ENCODE results near the gene SGPP2. TPM values are rescaled to one million over a fixed set of nuclear protein-coding genes. Genes with fewer than 3 reads are reported as not detected.

The SGPP2 gene
- total RNA-seq, 1 donor from 2014 or later, result 0.21 TPM

- Histone ChIP-seq H3K4me1 (no peaks in the 10 kb centered on the region), H3K9me3 (no peaks in the 10 kb centered on the region), H3K27me3 (no peaks in the 10 kb centered on the region), H3K27ac (no peak overlapping the region), H3K36me3 (no peaks in the 10 kb centered on the region), H3K4me3 (no peak overlapping the region)
- intact Hi-C loops (cut with DNase I), result no loop called here
- DNase-seq (ENCODE audit: low spot score in 2 of 2), result no peak
- no peak for TF ChIP-seq CTCF (IDR thresholded peaks at IDR 0.05)
Observed at GRCh38 chr2:222522082-222522481, 97.7 kb downstream of the SGPP2 start.

- no peaks in the 10 kb centered on the region for H3K9me3 ChIP-seq
- H3K4me1 ChIP-seq, result no peaks in the 10 kb centered on the region
- H3K27ac ChIP-seq, result no peak overlapping the region
- no peak for DNase-seq (ENCODE audit: low spot score in 2 of 2)
- no peak overlapping the region for H3K4me3 ChIP-seq
- H3K36me3 ChIP-seq, result no peaks in the 10 kb centered on the region
- H3K27me3 ChIP-seq, result no peaks in the 10 kb centered on the region
- intact Hi-C loops (cut with DNase I), result no loop called here
- no peak for TF ChIP-seq CTCF (IDR thresholded peaks at IDR 0.05)
Observed at GRCh38 chr2:222523783-222524544, 99.6 kb downstream of the SGPP2 start.

- H3K4me3 ChIP-seq, result no peak overlapping the region
- DNase-seq (ENCODE audit: low spot score in 2 of 2), result no peak
- H3K9me3 ChIP-seq, result no peaks in the 10 kb centered on the region
- TF ChIP-seq CTCF (IDR thresholded peaks at IDR 0.05), result no peak
- intact Hi-C loops (cut with DNase I), result no loop called here
- H3K36me3 ChIP-seq, result no peaks in the 10 kb centered on the region
- H3K27ac ChIP-seq, result no peak overlapping the region
- no peaks in the 10 kb centered on the region for H3K4me1 ChIP-seq
- H3K27me3 ChIP-seq, result no peaks in the 10 kb centered on the region
Observed at GRCh38 chr2:222525811-222526210, 101.5 kb downstream of the SGPP2 start.

- no peak for TF ChIP-seq CTCF (IDR thresholded peaks at IDR 0.05)
- intact Hi-C loops (cut with DNase I), result no loop called here
- DNase-seq (ENCODE audit: low spot score in 2 of 2), result no peak
- H3K27ac ChIP-seq, result no peak overlapping the region
- H3K4me1 ChIP-seq, result no peaks in the 10 kb centered on the region
- H3K36me3 ChIP-seq, result no peaks in the 10 kb centered on the region
- no peak overlapping the region for H3K4me3 ChIP-seq
- H3K9me3 ChIP-seq, result no peaks in the 10 kb centered on the region
- H3K27me3 ChIP-seq, result no peaks in the 10 kb centered on the region
Observed at GRCh38 chr2:222526480-222527277, 102.3 kb downstream of the SGPP2 start.

GRCh38 chr2:222532315-222532714 is 108.0 kb downstream of the SGPP2 start:
- DNase-seq (ENCODE audit: low spot score in 2 of 2), result no peak

More at GRCh38 chr2:222532315-222532714, 108.0 kb downstream of the SGPP2 start:
- Histone ChIP-seq H3K4me3 (no peak overlapping the region), H3K36me3 (no peaks in the 10 kb centered on the region), H3K27me3 (no peaks in the 10 kb centered on the region), H3K4me1 (no peaks in the 10 kb centered on the region), H3K9me3 (no peaks in the 10 kb centered on the region), H3K27ac (no peak overlapping the region)
- no peak for TF ChIP-seq CTCF (IDR thresholded peaks at IDR 0.05)
- intact Hi-C loops (cut with DNase I), result no loop called here
